HepG2 (cell line): ENCODE data around the gene CSNK1G1. TPM values are rescaled to one million over a fixed set of nuclear protein-coding genes. Genes with fewer than 3 reads are reported as not detected.

ENCODE experiments used
- CEBPB ChIP-seq: IDR thresholded peaks from 2 replicates; pipeline ENCODE4 v1.6.1; 2011; ENCODE audit warnings: low read depth, low read length, improper control_type of control experiment, borderline replicate concordance
- CHD2 ChIP-seq: IDR thresholded peaks from 2 replicates; pipeline ENCODE4 v1.6.1; 2011; ENCODE audit warnings: low read depth, low read length, improper control_type of control experiment
- DMAP1 ChIP-seq: IDR thresholded peaks from 2 replicates; pipeline ENCODE4 v1.6.1; 2016
- GLI4 ChIP-seq: sonication (generic); formaldehyde crosslinking; IDR thresholded peaks from 2 replicates; pipeline ENCODE4 v1.5.1; 2020; ENCODE audit warnings: missing genetic modification reagents, mild to moderate bottlenecking, moderate library complexity, borderline replicate concordance
- GPN1 ChIP-seq: sonication (generic); formaldehyde crosslinking; IDR thresholded peaks from 2 replicates; pipeline ENCODE4 v1.5.1; 2020; ENCODE audit warnings: missing genetic modification reagents, borderline replicate concordance
- HNRNPUL1 ChIP-seq: fragments of 200-400 bp; formaldehyde crosslinking; IDR thresholded peaks from 2 replicates; pipeline ENCODE4 v1.6.1; 2017; ENCODE audit warnings: low read depth, mild to moderate bottlenecking, low read length, moderate library complexity
- KAT2B ChIP-seq: fragments of 150-350 bp; IDR thresholded peaks from 2 replicates; pipeline ENCODE4 v1.6.1; 2014; ENCODE audit warnings: low read depth, low read length, borderline replicate concordance
- KLF12 ChIP-seq: sonication (generic); formaldehyde crosslinking; IDR thresholded peaks from 2 replicates; pipeline ENCODE4 v1.4.0; 2020; ENCODE audit warnings: missing genetic modification reagents, borderline replicate concordance
- NCOA1 ChIP-seq: sonication (generic); formaldehyde crosslinking; IDR thresholded peaks from 2 replicates; pipeline ENCODE4 v1.9.0; 2021; ENCODE audit warnings: missing genetic modification reagents
- NCOA2 ChIP-seq: sonication (generic); formaldehyde crosslinking; IDR thresholded peaks from 2 replicates; pipeline ENCODE4 v1.8.0; 2022; ENCODE audit warnings: inconsistent platforms
- REL ChIP-seq: sonication (generic); formaldehyde crosslinking; conservative IDR thresholded peaks from 2 replicates; pipeline ENCODE4 v1.8.0; 2022; ENCODE audit warnings: mild to moderate bottlenecking, missing genetic modification reagents, moderate library complexity
- SIX4 ChIP-seq: sonication (generic); formaldehyde crosslinking; IDR thresholded peaks from 2 replicates; pipeline ENCODE4 v1.4.0; 2020; ENCODE audit warnings: missing genetic modification reagents
- SNAPC2 ChIP-seq: sonication (generic); formaldehyde crosslinking; IDR thresholded peaks from 2 replicates; pipeline ENCODE4 v1.8.1; 2022; ENCODE audit warnings: mild to moderate bottlenecking, missing genetic modification reagents
- ZNF251 ChIP-seq: sonication (generic); formaldehyde crosslinking; IDR thresholded peaks from 2 replicates; pipeline ENCODE4 v1.9.0; 2021; ENCODE audit warnings: mild to moderate bottlenecking, missing genetic modification reagents
- ZNF431 ChIP-seq: sonication (generic); formaldehyde crosslinking; IDR thresholded peaks from 2 replicates; pipeline ENCODE4 v1.9.0; 2022; ENCODE audit warnings: missing genetic modification reagents, low read depth, mild to moderate bottlenecking, borderline replicate concordance
- polyA plus RNA-seq, 8 experiments: library from polyadenylated mRNA; depleted of rRNA in 3 of 8; stranded (reverse) in 7 of 8; unstranded in 1 of 8; fragments of >200 nt; fragmentation: Illumina TruSeq in 4 of 8; extraction: Trizol in 4 of 8; gene quantifications; 2 replicates each; pipeline versions ENCODE4 v1.2.1 to v1.2.3, GENCODE V29; 2011 to 2016; ENCODE audit warnings: low read depth in 4 of 8, missing spikeins in 1 of 8, mixed read lengths in 1 of 8; ENCODE audit not compliant: insufficient read depth in 1 of 8
- total RNA-seq, 5 experiments: library from RNA; depleted of rRNA; stranded (reverse); fragments of >200 nt; fragmentation: Illumina TruSeq; extraction: Trizol; gene quantifications; 2 replicates each; pipeline ENCODE4 v1.2.3, GENCODE V29; 2016; ENCODE audit warnings: low read depth in 1 of 5
- TF ChIP-seq, protein P1 (sequence below): sonication (generic); formaldehyde crosslinking; IDR thresholded peaks from 2 replicates; pipeline ENCODE4 v1.8.0; 2022; ENCODE audit warnings: mild to moderate bottlenecking, missing genetic modification reagents; ENCODE audit not compliant: insufficient replicate concordance
- TF ChIP-seq, protein P2 (sequence below): sonication (generic); formaldehyde crosslinking; IDR thresholded peaks from 2 replicates; pipeline ENCODE4 v1.5.1; 2020; ENCODE audit warnings: missing genetic modification reagents, mild to moderate bottlenecking, borderline replicate concordance
- TF ChIP-seq, protein P3 (sequence below): sonication (generic); formaldehyde crosslinking; IDR thresholded peaks from 2 replicates; pipeline ENCODE4 v1.5.0; 2020; ENCODE audit warnings: missing genetic modification reagents
- TF ChIP-seq, protein P4 (sequence below): sonication (generic); formaldehyde crosslinking; IDR thresholded peaks from 2 replicates; pipeline ENCODE4 v1.8.0; 2022; ENCODE audit warnings: mild to moderate bottlenecking, missing genetic modification reagents
- TF ChIP-seq, protein P5 (sequence below): sonication (generic); formaldehyde crosslinking; IDR thresholded peaks from 2 replicates; pipeline ENCODE4 v1.5.1; 2020; ENCODE audit warnings: missing genetic modification reagents, mild to moderate bottlenecking, borderline replicate concordance
- TF ChIP-seq, protein P6 (sequence below): sonication (generic); formaldehyde crosslinking; IDR thresholded peaks from 2 replicates; pipeline ENCODE4 v1.4.0; 2020; ENCODE audit warnings: missing genetic modification reagents, mild to moderate bottlenecking, borderline replicate concordance

The CSNK1G1 gene
- total and polyA plus RNA-seq, 2 of the 13 experiments (the other 11 are each of a cell fraction or from before 2014, with no cell fraction given) = 8.5 to 12.6 TPM

DNA sequence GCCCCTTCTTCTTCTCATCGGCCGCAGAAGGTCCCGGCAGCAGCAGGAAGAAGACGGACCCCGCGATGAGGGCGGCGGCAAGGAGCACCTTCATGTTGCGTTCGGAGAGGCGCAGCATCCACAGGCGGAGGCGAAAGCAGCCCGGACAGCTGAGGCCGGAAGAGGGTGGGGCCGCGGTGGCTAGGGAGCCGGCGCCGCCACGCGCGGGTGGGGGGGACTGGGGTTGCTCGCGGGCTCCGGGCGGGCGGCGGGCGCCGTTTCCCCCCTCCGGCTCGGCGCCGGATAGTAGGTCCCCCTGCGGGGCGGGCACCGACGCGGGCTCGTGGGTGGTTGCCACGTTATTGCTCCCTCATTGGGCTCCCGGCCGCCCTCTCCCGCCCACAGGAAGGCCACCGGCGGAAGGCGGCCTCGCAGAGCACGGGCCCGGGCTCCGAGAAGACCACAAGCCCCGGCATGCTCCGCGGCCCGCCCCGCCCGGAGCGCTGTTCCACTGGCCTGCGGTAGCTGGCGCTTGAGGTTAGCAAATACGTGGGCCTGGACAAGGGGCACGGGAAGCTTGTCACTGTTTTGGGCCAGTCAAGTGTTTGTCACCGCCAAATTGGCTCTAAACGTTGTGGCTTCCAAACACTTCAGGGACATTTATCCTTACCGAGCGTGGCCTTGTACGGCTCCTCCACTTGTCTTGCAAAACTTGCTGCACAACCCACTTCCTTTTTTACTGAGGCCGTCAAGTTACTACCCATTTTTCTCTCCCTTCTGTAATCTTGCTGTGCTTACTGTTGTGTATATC is 192.9 kb downstream of the CSNK1G1 start, which contains the start of gene PPIB (continued):
- TF ChIP-seq, protein P1, sequence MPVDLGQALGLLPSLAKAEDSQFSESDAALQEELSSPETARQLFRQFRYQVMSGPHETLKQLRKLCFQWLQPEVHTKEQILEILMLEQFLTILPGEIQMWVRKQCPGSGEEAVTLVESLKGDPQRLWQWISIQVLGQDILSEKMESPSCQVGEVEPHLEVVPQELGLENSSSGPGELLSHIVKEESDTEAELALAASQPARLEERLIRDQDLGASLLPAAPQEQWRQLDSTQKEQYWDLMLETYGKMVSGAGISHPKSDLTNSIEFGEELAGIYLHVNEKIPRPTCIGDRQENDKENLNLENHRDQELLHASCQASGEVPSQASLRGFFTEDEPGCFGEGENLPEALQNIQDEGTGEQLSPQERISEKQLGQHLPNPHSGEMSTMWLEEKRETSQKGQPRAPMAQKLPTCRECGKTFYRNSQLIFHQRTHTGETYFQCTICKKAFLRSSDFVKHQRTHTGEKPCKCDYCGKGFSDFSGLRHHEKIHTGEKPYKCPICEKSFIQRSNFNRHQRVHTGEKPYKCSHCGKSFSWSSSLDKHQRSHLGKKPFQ = no peak
- no peak; the same call in 1 of the 2 replicates for TF ChIP-seq ZNF431
- no peak for TF ChIP-seq REL
- TF ChIP-seq HNRNPUL1 = no peak; the same call in 1 of the 2 replicates
- TF ChIP-seq, protein P2, sequence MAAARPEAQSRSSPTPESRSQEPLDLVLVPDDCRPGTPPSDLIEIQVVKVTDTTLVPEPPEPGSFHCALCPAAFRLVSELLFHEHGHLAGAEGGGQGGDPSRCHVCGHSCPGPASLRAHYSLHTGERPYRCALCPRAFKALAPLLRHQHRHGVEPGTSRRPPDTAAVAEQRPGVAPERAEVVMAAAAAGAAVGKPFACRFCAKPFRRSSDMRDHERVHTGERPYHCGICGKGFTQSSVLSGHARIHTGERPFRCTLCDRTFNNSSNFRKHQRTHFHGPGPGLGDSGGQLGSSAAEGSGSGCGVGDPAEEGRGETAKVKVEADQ (CRISPR knock-in tag) = peak; percentile 40; the same call in 1 of the 2 replicates
- TF ChIP-seq SIX4 = no peak
- TF ChIP-seq CEBPB = no peak
- peak; percentile 69; the same call in 1 of the 2 replicates for TF ChIP-seq NCOA1 (CRISPR knock-in tag)
- TF ChIP-seq, protein P3, sequence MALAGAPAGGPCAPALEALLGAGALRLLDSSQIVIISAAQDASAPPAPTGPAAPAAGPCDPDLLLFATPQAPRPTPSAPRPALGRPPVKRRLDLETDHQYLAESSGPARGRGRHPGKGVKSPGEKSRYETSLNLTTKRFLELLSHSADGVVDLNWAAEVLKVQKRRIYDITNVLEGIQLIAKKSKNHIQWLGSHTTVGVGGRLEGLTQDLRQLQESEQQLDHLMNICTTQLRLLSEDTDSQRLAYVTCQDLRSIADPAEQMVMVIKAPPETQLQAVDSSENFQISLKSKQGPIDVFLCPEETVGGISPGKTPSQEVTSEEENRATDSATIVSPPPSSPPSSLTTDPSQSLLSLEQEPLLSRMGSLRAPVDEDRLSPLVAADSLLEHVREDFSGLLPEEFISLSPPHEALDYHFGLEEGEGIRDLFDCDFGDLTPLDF (CRISPR knock-in tag) = peak; percentile 89
- peak; percentile 88 for TF ChIP-seq DMAP1 (CRISPR knock-in tag)
- TF ChIP-seq KLF12 = peak; percentile 86
- no peak for TF ChIP-seq ZNF251
- TF ChIP-seq GPN1 (CRISPR knock-in tag) = no peak
- no peak for TF ChIP-seq CHD2
- no peak for TF ChIP-seq NCOA2 (CRISPR knock-in tag)
- TF ChIP-seq, protein P4, sequence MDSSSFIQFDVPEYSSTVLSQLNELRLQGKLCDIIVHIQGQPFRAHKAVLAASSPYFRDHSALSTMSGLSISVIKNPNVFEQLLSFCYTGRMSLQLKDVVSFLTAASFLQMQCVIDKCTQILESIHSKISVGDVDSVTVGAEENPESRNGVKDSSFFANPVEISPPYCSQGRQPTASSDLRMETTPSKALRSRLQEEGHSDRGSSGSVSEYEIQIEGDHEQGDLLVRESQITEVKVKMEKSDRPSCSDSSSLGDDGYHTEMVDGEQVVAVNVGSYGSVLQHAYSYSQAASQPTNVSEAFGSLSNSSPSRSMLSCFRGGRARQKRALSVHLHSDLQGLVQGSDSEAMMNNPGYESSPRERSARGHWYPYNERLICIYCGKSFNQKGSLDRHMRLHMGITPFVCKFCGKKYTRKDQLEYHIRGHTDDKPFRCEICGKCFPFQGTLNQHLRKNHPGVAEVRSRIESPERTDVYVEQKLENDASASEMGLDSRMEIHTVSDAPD (CRISPR knock-in tag) = no peak
- TF ChIP-seq SNAPC2 (CRISPR knock-in tag) = no peak
- TF ChIP-seq, protein P5, sequence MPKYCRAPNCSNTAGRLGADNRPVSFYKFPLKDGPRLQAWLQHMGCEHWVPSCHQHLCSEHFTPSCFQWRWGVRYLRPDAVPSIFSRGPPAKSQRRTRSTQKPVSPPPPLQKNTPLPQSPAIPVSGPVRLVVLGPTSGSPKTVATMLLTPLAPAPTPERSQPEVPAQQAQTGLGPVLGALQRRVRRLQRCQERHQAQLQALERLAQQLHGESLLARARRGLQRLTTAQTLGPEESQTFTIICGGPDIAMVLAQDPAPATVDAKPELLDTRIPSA (CRISPR knock-in tag) = no peak
- TF ChIP-seq GLI4 (CRISPR knock-in tag) = peak; percentile 72; the same call in 1 of the 2 replicates
- TF ChIP-seq, protein P6, sequence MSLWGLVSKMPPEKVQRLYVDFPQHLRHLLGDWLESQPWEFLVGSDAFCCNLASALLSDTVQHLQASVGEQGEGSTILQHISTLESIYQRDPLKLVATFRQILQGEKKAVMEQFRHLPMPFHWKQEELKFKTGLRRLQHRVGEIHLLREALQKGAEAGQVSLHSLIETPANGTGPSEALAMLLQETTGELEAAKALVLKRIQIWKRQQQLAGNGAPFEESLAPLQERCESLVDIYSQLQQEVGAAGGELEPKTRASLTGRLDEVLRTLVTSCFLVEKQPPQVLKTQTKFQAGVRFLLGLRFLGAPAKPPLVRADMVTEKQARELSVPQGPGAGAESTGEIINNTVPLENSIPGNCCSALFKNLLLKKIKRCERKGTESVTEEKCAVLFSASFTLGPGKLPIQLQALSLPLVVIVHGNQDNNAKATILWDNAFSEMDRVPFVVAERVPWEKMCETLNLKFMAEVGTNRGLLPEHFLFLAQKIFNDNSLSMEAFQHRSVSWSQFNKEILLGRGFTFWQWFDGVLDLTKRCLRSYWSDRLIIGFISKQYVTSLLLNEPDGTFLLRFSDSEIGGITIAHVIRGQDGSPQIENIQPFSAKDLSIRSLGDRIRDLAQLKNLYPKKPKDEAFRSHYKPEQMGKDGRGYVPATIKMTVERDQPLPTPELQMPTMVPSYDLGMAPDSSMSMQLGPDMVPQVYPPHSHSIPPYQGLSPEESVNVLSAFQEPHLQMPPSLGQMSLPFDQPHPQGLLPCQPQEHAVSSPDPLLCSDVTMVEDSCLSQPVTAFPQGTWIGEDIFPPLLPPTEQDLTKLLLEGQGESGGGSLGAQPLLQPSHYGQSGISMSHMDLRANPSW (CRISPR knock-in tag) = no peak
- TF ChIP-seq KAT2B = no peak
